ENCODE data around the gene AOPEP. TPM values are rescaled to one million over a fixed set of nuclear protein-coding genes. Genes with fewer than 3 reads are reported as not detected.

Gene AOPEP
- total RNA-seq, 1 experiment from 2014 or later: 14.4 TPM

- peaks cover 7% of the 10 kb centered on the region; the same call in 1 of the 2 replicates for H3K4me1 Mint-ChIP-seq
- no peak overlapping the region for H3K27ac Mint-ChIP-seq
- POLR2A ChIA-PET: no interaction called here
- no peaks in the 10 kb centered on the region for H3K36me3 Mint-ChIP-seq
- TF ChIP-seq GTF2I (CRISPR knock-in tag; conservative IDR thresholded peaks at IDR 0.05): no peak
- no peak for TF ChIP-seq NR1H2 (CRISPR knock-in tag; IDR thresholded peaks at IDR 0.05)
- TF ChIP-seq AFF4 (CRISPR knock-in tag; IDR thresholded peaks at IDR 0.05; ENCODE audit: borderline replicate concordance): no peak
- no peak for TF ChIP-seq ZNF532 (CRISPR knock-in tag; IDR thresholded peaks at IDR 0.05; ENCODE audit: borderline replicate concordance)
- TF ChIP-seq JUN (CRISPR knock-in tag; IDR thresholded peaks at IDR 0.05): no peak
- no peak for TF ChIP-seq ZNF219 (CRISPR knock-in tag; IDR thresholded peaks at IDR 0.05; ENCODE audit: borderline replicate concordance)
- TF ChIP-seq SP1 (CRISPR knock-in tag; conservative IDR thresholded peaks at IDR 0.05): no peak
- no peak for TF ChIP-seq EMX1 (CRISPR knock-in tag; IDR thresholded peaks at IDR 0.05)
- TF ChIP-seq CDX4 (CRISPR knock-in tag; IDR thresholded peaks at IDR 0.05; ENCODE audit: borderline replicate concordance): no peak
- TF ChIP-seq GABPB1 (CRISPR knock-in tag; IDR thresholded peaks at IDR 0.05): no peak
- H3K4me3 Mint-ChIP-seq: no peak overlapping the region
- no peaks in the 10 kb centered on the region for H3K27me3 Mint-ChIP-seq (ENCODE audit: low read depth)
- CTCF ChIA-PET: interaction anchor here (0.6 kb wide), 1 partner anchor 21 kb away, joined by 3 read pairs; no protein-coding TSS in a partner anchor
- no peak for DNase-seq (ENCODE audit: low spot score)
- ATAC-seq: no peak
- no peaks in the 10 kb centered on the region for H3K9me3 Mint-ChIP-seq
Measured at GRCh38 chr9:94729199-94729598, 2.7 kb downstream of the AOPEP start.

GRCh38 chr9:94734054-94734754 is 7.7 kb downstream of the AOPEP start:
- CTCF ChIA-PET: no interaction called here
- no peaks in the 10 kb centered on the region for H3K27me3 Mint-ChIP-seq (ENCODE audit: low read depth)
- TF ChIP-seq HMGA2 (CRISPR knock-in tag; IDR thresholded peaks at IDR 0.05) (no peak), ZBTB43 (CRISPR knock-in tag; IDR thresholded peaks at IDR 0.05) (no peak), SOX15 (CRISPR knock-in tag; IDR thresholded peaks at IDR 0.05) (no peak), CTCF (IDR thresholded peaks at IDR 0.05) (no peak), NFE2L1 (CRISPR knock-in tag; IDR thresholded peaks at IDR 0.05) (no peak), GABPB1 (CRISPR knock-in tag; IDR thresholded peaks at IDR 0.05) (no peak), IRF2 (CRISPR knock-in tag; IDR thresholded peaks at IDR 0.05; ENCODE audit: borderline replicate concordance, low read depth) (no peak), ZNF232 (CRISPR knock-in tag; IDR thresholded peaks at IDR 0.05) (no peak), ATF3 (CRISPR knock-in tag; conservative IDR thresholded peaks at IDR 0.05) (no peak), ATF2 (CRISPR knock-in tag; IDR thresholded peaks at IDR 0.05; ENCODE audit: borderline replicate concordance, low read depth) (no peak), ZNF263 (CRISPR knock-in tag; IDR thresholded peaks at IDR 0.05; ENCODE audit: low read depth) (no peak)

More at GRCh38 chr9:94734054-94734754, 7.7 kb downstream of the AOPEP start:
- Mint-ChIP-seq H3K4me3 (no peak overlapping the region), H3K36me3 (no peaks in the 10 kb centered on the region), H3K4me1 (no peaks in the 10 kb centered on the region), H3K27ac (no peak overlapping the region), H3K9me3 (0 out of 2 replicates have a peak, but pooled peaks cover 3% of the 10 kb centered on the region)
- POLR2A ChIA-PET: no interaction called here
- no peak for DNase-seq (ENCODE audit: low spot score)
- no peak for ATAC-seq

All from WTC11 (cell line).